Fibroblast of skin of right biceps (primary cell): Measurements from ENCODE around the gene RNF214.
"Not testable (repeated sequence)": the region's sequence is repeated elsewhere in the genome, so short reads cannot be mapped to it uniquely, and the experiment has no call there.

Experiments
- DNase-seq: peaks from one replicate; pipeline ENCODE4 v3.0.0-alpha.2; 2013

The RNF214 gene

GRCh38 chr11:117232092-117232878 lies at the start of gene RNF214:
Gene RNF214 (plus strand): TSS chr11:117232671. CDS start chr11:117234273, 1,602 bp downstream.
- peak; percentile 80 for DNase-seq

DNA sequence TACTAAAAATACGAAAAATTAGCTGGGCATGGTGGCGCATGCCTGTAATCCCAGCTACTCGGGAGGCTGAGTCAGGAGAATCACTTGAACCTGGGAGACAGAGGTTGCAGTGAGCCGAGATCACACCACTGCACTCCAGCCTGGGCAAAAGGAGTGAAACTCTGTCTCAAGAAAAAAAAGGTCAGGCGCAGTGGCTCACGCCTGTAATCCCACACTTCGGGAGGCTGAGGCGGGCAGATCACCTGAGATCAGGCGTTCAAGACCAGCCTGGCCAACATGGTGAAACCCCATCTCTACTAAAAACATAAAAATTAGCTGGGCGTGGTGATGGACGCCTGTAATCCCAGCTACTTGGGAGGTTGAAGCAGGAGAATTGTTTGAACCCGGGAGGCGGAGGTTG lies 49.3 kb upstream of the RNF214 start:
- not testable (repeated sequence) for DNase-seq

- DNase-seq = no peak
Observed at GRCh38 chr11:117183724-117184349, 48.6 kb upstream of the RNF214 start.

GRCh38 chr11:117185736-117186430 lies 46.6 kb upstream of the RNF214 start:
- no peak for DNase-seq

DNA sequence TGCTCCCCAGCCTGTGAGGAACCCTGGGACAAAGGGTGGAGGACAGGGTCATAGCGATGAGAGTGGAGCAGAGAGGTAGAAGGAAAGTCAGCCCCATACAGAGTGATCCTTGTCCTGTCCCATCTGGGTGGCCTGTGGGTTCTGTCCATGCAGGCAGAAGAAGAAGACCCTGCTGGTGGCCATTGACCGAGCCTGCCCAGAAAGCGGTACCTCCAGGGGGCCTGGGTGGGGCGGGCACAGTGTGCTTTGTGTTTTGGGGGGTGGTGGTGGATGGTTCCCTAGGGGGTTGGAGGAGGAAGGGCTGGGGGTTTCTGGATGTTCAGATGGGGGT lies 46.1 kb upstream of the RNF214 start:
- no peak for DNase-seq

- no peak for DNase-seq
Observed at GRCh38 chr11:117187007-117187406, 45.5 kb upstream of the RNF214 start.

GRCh38 chr11:117187428-117187798 lies 45.1 kb upstream of the RNF214 start:
- DNase-seq = no peak

GRCh38 chr11:117187799-117188481 lies 44.5 kb upstream of the RNF214 start:
- no peak for DNase-seq

DNA sequence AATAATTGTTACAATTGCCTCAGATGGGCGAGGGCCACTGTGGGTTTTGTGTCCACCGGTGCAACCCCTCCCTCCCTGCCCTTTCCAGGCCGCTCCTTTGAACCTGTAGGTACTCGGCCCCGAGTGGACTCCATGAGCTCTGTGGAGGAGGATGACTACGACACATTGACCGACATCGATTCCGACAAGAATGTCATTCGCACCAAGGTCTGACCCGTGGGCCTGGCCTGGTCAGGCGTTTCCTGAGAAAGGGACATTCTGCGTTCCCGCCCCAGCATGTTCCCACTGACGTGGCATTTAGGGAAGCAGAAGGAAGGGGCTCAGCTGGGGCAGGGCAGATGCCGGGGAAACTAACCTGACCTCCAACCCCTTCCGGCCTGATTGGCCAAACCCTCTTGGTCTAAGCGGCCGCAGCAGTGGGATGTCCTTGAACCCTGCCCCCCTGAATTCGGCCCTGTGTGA lies 43.8 kb upstream of the RNF214 start:
- no peak for DNase-seq

- DNase-seq = no peak
Observed at GRCh38 chr11:117189191-117189940, 43.1 kb upstream of the RNF214 start.

GRCh38 chr11:117189941-117190544 lies 42.4 kb upstream of the RNF214 start:
- DNase-seq = no peak

- DNase-seq = no peak
Observed at GRCh38 chr11:117191680-117192400, 40.6 kb upstream of the RNF214 start.

- no peak for DNase-seq
Observed at GRCh38 chr11:117192401-117192875, 40.0 kb upstream of the RNF214 start.

GRCh38 chr11:117193130-117194020 lies 39.1 kb upstream of the RNF214 start:
- DNase-seq = no peak

DNA sequence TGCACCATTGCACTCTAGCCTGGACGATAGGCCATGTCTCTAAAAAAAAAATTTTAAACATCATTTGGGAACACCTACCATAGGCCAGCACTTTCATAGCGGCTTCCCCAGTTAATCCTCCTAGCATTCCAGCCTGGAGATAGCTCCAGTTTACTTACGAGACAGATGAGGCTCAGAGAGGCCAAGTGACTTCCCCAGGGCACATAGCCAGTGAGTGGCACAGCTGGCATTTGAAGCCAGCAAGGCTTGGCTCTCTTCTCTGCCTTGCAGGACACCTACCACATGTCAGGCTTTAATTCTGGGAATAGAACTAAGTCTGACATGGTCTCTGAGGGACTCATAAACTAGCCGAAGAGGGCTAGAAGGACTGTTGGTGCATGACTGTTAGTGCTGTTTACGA lies 38.2 kb upstream of the RNF214 start:
- no peak for DNase-seq

DNA sequence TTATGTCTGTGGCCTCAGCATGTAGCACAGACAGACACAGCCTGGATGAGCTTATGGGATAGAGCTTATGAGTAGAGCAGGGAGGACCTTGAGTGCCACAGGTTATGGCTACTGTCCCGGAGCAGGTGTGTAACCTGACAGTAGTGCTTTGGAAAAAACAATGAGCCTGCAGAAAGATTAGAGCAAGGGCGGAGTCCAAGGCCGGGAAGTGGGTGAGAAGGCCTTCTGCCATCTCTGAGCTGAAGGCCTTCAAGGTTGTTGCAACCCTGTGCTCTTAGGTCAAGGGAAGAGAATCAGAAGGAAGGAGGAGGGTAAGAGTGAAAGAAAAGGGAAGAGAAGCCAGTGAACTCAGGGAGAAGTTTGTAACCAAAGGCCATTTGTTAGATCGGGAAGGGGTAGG lies 37.2 kb upstream of the RNF214 start:
- no peak for DNase-seq

GRCh38 chr11:117195761-117196160 lies 36.7 kb upstream of the RNF214 start:
- DNase-seq = no peak

- DNase-seq = no peak
Observed at GRCh38 chr11:117197006-117197405, 35.5 kb upstream of the RNF214 start.

- peak; percentile 60 for DNase-seq
Observed at GRCh38 chr11:117197516-117198456, 34.7 kb upstream of the RNF214 start.
